ENCODE measurements around the gene CPLX1.
"Not testable (repeated sequence)": the region's sequence is repeated elsewhere in the genome, so short reads cannot be mapped to it uniquely, and the experiment has no call there.

The CPLX1 gene

DNA sequence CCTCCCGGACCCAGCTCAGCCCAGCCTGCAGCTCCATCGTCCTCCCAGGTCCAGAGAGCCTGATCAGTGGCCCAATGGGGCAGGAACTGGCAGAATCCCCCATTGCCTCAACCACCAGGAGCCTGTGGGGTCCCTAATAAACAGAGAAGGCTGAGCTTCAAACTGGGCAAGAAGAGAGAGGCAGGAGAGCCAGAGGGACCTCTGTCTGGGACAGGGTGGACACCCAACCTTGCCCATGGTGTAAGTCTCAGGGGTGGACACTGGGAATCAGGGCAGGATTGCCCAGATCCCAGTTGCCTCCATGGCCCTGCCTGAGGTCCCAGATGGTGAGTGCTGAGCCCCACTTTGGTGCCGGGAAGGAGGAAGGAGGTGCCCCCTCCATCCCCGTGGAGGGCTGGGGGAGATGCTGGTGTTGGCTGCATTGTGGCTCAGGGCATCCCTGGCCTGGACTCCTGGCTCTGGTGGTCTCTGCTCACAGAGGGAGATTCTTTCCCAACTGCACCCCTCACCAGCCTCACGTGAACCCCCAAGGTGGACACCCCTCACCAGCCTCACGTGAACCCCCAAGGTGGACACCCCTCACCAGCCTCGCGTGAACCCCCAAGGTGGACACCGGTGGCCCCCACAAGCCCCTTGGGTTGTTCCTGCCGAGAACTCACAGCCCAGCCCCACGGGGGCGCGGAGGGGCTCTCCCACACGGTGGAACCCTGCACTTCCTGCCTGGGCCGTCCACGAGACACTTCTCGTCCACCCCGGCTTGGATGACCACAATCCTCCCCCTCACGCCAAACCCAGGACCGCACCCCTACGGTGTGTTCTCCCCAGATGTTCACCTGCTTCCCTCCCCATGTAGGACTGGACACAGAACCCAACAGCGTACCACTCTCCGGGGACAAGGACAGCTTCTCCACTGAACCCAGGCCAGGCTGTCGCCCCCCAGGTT is 5.4 kb downstream of the CPLX1 start:
- no peak for DNase-seq (ENCODE audit: low read depth, low spot score)

DNA sequence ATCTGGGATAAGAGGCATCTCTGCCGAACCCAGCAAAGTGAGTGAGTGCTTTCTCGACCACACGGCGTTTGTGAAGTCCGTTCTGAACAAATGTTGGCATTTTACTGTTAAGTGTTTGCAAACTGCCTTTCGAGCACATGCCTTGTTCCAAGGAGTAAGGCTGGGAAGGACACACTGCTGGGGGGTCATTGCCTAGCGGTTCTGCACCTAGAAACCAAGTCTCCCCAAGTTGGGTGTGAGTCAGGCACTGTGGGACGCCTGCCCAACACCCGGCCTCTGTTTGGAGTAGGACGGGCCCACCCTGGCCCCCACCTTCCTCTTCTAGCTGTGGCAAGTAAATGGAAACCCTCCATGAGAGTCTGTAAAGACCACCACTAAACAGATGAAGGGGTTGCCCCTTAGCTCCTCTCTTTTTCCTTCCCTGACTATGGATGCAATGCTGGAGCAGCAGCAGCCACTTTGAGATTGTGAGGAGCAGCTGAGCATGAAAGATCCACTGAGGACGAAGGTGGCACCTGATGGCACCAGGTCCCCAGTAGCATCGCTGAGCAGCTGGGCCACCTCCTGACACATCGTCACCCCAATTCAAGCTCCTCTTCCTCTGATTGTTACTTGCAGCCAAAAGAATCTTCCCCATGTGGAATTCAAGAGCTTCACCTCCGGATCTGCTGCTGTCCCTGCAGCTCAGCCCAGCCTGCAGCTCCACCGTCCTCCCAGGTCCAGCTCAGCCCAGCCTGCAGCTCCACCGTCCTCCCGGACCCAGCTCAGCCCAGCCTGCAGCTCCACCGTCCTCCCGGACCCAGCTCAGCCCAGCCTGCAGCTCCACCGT is 6.3 kb downstream of the CPLX1 start:
- DNase-seq (ENCODE audit: low read depth, low spot score) = no peak

DNA sequence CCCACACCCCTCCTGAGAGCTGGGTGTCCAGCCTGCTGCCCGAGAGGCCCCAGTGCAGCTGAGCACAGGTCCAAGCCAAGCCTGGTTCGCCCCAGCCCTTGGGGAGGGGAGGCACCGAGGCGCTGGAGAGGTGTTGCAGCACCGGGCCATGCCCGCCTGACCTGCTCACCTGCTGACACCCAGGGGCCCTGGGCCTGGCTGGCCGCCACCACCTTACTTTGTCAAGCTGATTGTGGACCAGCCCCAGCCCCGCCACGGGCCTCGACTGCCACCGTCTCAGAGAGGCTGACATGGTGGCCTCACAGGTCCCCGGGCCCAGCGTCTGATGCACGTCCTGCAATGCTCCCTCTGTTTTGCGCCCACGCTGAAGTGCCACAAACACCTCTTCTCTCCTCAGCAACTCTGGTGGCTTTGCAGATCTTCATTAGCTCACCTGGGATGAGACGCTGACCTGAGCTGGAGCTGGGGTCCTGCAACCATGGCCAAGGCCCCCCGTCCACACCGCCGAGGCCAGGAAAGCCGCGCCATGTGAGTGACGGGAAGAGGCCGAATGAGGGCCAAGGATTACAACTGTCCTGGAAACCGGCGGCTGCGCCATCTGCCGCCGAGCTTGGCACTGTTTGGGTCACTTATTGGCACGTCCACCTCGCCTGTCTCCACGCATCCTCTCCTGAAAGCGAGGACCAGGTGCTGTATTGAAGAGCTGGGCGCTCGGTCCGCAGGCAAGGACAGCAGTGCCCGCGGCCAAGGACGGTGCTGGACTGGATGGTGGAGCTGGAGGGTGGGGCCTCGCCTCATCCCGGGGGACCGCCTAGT is 7.6 kb downstream of the CPLX1 start:
- DNase-seq (ENCODE audit: low read depth, low spot score) = no peak

DNA sequence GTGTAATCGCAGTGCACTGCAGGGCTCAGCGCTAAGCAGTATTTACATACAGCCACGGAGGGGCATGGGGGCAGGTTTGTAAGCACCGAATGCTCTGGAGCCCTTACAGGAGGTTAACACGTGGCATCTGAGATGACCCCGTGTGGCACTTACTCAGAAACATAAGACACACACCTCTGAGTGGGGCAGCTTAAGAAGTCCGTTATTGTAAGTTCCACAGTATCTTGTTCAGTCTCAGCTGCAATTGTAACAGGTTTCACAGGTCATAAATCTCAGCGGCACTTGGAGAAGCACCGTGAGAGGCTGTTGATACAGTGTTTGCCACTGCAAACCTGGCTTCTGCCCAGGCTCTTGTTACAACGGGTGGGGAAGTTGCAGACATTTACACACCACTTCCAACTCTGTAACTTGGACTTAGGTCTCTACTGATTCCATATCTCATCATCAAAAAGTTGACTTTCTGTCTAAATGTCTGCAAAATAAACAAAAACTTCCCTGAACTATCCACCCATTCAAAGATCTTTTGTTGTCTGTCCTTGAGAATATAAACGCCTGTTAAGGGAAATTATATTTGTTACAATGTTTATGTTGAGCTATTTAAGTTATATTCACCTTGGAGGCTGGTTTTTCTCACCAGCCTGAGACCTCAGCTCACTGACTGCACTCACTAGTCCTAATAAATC is 10.3 kb downstream of the CPLX1 start:
- DNase-seq (ENCODE audit: low read depth, low spot score) = no peak

DNA sequence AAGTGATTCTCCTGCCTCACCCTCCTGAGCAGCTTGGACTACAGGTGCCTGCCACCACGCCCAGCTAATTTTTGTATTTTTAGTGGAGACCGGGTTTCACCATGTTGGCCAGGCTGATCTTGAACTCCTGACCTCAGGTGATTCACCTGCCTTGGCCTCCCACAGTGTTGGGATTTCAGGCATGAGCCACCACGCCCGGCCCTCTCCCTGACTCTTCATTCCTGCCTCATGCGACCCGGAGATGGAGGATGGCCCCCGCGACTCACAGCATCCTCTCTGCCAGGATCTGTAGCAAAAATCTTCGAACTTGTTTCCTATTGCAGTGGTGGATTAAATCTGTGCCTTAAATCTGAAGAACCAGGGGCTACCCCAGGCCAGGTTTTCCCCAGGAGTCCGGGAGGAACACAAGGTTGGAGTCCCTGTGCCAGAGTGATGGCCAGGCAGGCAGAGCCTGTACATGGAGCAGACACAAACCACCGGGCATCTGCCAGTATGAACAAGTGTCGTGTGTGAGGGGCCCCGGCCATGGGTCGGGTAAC is 11.5 kb downstream of the CPLX1 start:
- no peak for DNase-seq (ENCODE audit: low read depth, low spot score)

DNA sequence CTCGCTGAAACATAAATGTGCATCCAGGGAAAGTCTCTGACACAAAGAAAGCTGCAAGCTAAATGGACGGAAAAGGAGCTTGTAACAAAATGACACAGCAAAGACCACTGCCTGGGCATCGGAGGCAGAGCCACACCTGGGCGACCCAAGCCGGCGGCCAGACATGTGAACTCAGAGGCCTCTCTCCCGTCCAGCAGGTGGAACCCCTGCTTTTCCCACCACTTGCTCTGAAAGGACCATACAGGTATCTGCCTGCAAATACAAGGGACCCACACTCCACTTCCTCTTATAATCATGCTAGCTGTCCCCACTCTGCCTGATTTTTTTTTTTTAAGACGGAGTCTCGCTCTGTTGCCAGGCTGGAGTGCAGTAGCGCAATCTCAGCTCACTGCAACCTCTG is 12.0 kb downstream of the CPLX1 start:
- no peak for DNase-seq (ENCODE audit: low read depth, low spot score)

DNA sequence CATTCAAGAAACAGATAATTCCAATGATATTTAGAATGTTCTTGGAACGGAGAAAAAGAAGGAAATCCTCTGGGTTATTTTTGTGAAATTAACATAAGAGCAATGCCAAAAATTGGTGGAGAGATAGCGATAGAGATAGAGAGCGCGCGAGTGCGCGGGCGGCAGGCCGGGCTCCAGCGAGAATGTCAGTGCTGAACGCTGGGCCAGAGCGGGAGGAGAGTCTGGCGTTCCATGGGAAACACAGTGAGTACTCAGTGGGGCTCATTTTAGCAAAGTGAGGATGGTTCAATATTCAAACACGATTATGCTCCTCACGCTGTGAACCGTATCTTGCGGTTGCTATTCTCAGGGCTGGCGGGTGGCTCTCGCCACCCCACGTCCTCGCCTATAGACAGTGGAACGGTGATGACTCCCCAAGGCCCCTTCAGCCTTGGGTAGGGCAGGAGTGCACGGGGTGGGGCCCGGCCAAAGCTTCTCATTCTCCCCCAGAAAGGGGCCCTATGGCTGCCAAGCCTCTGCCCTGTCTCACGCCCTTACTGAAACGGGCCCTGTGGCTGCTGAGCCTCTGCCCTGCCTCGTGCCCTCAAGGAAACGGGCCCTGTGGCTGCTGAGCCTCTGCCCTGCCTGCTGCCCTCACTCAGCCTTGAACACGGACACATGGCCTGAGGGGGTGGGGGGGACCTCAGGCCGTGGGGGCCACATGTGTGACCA is 16.9 kb downstream of the CPLX1 start:
- DNase-seq (ENCODE audit: low read depth, low spot score) = no peak

DNA sequence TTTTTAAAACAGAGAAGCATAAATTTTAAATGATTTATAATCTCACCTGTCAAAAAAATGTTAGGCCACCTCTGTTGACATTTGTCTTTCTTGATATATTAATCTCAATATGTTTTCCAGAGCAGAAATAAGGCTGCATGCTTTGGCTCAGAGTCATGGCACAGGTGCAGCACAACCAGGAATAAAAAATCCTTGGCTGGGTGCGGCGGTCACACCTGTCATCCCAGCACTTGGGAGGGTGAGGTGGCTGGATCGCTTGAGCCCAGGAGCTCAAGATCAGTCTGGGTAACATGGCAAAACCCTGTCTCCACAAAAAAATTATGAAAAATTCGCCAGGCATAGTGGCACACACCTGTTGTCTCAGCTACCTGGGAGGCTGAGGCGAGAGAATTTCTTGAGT is 18.1 kb downstream of the CPLX1 start:
- DNase-seq (ENCODE audit: low read depth, low spot score) = no peak

DNA sequence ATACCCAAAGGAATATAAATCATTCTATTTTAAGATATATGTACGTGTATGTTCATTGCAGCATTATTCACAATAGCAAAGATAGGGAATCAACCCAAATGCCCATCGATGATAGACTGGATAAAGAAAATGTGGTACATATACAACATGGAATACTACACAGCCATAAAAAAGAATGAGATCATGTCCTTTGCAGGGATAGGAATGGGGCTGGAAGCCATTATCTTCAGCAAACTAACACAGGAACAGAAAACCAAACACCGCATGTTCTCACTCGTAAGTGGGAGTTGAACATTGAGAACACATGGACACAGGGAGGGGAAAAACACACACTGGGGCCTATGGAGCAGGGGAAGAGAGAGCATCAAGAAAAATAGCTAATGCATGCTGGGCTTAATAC is 18.9 kb downstream of the CPLX1 start:
- not testable (repeated sequence) for DNase-seq (ENCODE audit: low read depth, low spot score)

DNA sequence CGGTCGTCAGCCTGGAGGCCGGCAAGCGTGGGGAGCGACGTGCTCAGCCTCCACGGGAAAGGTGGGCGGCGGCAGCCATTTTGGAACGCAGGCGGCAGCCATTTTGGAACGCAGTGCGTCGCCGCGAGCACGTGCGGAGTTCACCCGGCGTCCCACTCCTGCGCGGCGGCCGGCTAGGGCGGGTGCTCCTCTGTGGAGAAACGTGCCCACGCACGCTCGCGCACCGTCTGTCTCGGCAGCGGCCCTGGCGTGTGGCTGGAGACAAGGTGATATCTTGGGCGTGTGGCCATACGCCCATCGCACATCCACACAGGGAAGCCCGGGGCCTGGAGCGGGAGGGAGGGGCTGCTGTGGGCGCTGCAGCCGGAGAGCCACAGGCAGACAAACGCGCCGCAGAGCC is 21.1 kb downstream of the CPLX1 start:
- DNase-seq (ENCODE audit: low read depth, low spot score) = no peak

DNA sequence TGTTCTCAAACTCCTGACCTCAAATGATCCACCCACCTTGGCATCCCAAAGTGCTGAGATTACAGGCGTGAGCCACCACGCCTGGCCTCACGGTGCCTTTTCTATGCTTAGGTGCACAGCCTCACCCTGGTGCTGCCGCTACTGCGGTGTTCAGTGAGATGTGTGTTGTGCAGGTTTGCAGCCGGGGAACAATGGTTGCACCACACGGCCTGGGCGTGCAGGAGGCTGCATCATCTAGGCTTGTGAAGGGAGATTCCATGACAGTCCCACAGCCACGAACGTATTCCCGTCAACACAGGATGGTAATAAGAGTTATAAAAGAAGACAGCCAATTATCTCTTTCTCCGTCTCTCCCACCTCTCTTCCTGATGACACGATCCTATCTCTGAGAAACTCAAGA is 22.0 kb downstream of the CPLX1 start:
- no peak for DNase-seq (ENCODE audit: low read depth, low spot score)

DNA sequence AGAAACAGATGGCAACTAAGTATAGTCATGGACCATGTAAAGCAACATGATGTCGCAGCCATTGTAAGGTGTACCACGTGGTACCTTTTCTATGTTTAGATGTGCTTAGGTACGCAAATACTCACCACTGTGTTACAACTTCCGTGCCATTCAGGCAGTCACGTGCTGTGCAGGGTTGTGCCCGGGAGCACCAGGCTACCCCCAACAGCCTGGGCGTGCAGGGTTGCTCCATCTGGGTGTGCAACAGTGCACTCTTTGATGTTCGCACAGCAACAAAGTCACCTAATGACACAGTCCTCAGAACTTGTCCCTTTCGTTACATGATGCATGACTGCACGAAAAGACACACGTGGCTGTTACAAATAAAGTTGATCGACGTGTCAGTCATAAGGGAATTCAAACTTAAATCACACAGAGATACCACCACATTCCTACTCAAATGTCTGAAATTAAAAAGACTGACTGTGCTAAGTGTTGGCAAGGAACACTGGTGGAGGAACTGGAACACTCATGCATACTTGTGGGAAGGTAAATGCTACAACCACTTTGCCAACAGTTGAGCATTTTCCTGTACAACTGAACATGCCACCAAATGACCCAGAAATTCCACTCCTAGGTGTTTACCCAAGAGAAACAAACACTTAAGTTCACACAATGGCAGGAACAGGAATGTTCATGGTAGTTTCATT is 24.3 kb downstream of the CPLX1 start:
- DNase-seq (ENCODE audit: low read depth, low spot score) = no peak

DNA sequence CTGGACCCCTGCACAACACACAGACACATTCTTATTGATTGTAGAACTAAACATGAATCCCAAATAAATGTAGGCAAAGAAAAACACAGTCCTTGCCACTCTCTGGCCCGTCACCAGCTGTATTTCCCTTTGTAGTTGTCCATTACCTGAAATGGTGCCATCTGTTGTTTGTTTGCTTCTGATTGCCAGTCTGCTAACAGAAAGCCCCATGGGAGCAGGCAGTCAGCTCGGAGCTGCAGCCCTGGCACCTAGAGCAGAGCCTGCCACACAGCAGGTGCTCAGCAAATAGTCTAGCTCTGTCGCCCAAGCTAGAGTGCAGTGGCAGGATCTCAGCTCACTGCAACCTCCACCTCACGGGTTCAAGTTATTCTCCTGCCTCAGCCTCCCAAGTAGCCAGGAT is 28.9 kb downstream of the CPLX1 start:
- DNase-seq (ENCODE audit: low read depth, low spot score) = no peak

DNA sequence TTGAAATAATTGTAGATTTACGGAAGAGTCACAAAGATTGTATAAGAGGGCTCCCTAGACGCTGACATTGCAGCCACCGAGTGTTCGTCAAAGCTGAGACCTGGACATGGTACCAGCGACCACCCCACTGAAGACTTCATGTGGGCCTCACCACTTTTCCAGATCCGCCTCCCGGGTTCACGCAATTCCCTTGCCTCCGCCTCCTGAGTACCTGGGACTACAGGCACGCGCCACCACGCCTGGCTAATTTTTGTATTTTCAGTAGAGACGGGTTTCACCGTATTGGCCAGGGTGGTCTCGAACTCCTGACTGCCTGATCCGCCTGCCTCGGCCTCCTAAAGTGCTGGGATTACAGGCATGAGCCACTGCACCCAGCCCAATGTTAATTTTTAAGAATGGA is 29.7 kb downstream of the CPLX1 start:
- DNase-seq (ENCODE audit: low read depth, low spot score) = no peak

DNA sequence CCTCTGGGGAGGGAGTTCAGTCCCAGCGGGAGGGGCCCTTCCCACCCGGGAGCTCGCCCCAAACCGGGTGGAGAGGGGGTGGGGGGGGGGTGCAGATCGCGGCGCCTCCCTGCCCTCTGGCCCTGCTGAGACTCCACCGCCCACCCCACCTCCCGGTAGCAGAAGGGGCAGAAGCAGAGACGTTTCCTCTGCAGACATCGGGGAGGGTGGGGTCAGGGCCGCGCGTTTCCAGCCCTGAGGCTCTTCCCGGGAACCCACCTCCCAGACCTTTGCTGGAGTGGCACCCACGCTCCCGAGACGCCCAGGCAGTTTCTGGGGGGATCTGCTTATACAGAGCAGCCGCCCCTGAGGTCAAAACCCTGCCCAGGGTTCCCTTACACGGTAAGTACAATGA is 30.2 kb downstream of the CPLX1 start:
- DNase-seq (ENCODE audit: low read depth, low spot score) = no peak

DNA sequence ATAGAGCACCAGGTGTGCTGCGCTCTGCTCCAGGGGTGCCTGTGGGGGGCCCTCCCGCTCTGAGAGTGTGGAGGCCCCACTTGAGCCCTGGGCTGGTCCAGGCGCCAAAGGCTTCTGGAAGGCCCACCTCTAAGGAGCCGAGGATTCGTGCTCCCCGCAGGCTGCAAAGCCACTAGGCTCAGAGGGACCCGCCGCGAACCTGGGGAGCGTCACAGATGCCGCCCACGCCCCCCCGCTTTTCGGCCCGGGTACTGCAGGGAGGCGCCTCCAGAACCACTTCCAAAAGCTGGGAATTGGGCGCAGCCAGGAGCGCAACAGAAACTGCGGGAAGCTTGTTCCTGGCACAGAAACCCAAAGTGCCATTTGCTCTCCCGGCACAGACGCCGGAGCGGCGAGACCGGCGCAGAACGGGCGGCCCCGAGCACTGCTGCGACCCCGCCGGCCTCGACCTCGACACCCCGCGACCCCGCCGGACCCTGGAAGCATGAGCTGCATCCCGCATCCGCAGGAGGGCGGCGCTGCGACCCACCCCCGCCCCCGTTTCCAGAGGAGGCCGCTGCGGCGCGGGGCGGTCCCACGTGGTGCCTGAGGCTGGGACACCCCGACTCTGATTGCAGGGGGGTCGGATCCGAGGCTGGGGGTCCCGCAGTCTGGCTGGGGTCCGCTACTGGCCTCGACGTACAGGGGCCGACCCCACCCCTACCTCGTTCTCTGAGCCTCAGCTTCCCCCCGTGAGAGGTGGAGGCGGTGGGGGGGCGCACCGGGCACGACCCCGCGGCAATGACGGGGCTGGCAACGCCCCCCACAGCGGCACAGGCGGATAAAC is 30.8 kb downstream of the CPLX1 start:
- DNase-seq (ENCODE audit: low read depth, low spot score) = no peak

DNA sequence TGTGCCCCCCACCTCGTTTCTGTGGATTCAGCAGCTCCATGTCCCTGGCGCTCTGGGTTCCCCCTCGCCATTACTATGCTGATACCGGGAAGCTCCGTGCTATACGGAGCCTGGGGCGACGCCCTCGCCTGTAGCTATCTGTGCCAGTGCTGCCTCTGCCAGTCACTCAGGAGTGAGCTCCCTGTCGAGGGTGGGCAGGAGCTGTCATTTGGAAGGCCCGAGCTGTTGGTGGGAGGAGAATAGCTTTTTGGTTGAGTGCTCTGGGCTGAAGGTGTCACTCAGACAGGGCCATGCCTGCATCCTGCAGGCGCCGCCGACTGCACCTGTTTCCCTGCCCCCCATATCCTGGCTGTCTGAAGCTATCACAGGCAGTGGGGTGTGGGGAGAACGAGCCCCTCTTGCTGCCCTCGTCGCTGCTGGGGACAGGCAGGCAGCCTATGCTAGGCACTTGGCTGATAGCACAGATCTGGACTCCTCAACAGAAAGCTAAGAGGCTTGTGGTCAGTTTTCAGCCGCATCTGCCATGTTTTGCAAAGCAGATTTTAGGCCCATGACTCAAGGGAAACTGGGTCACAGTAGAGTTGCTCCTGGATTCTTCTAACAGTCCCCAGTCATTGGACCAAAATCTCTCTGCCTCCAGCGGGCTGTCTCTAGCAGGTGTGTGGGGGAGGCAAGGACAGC is 31.8 kb downstream of the CPLX1 start:
- no peak for DNase-seq (ENCODE audit: low read depth, low spot score)

DNA sequence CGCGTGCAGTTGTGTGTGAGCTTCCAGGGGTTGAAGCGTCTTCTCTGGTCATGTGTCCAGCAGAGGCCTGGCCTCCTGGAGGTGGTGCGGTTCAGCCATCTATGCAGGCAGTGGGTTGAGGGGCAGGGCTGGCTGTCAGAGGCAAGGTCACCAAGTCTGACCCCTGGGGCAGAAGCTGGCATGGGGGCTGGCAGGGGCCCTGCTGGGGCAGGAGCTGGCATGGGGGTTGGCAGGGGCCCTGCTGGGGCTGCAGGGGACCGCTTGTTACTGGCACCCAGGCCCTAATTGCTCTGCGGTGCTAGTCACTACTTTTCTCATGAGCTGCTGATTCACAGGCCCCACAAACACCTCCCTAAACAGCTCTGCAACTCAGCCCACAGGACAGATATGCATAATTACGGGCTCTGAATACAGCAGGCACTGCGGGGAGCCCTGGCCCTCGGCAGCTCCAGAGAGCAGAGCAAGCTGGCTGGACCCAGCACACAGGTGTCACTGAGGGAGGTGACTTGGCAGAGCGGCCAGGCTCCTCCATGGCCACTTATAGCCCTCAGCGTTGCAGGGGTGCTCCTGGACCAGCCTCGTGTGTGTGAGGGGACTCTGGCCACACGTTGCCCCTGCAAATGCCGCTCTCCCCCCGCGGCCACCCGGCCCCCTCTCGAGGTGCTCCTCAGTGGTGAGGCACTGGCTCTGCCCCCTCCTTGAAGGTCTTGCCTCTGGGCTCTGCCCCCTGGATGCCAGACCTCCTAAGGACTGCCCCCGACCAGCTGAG is 32.7 kb downstream of the CPLX1 start:
- DNase-seq (ENCODE audit: low read depth, low spot score) = no peak
